ENCODE data around the gene MMRN2. TPM values are rescaled to one million over a fixed set of nuclear protein-coding genes. Genes with fewer than 3 reads are reported as not detected.
A peak's percentile ranks its signal among the peaks of the same experiment; 100 is the strongest.

MMRN2 gene
- total RNA-seq, 2 donors from 2014 or later: 24.6 to 26.1 TPM

GRCh38 chr10:86905429-86905828, 52.0 kb downstream of the MMRN2 start:
- DNase-seq (ENCODE audit: low spot score): no peak
- H3K36me3 ChIP-seq: no peaks in the 10 kb centered on the region
- no peak overlapping the region for H3K4me3 ChIP-seq
- no peaks in the 10 kb centered on the region for H3K27me3 ChIP-seq (replicated peaks; ENCODE audit: insufficient read depth)
- H3K4me1 ChIP-seq (replicated peaks): peaks cover 8% of the 10 kb centered on the region
- 58% methylated on average over 1 of the region's 1 CpG for WGBS
- no peak for TF ChIP-seq POLR2AphosphoS5 (IDR thresholded peaks at IDR 0.05)
- TF ChIP-seq, protein P1, sequence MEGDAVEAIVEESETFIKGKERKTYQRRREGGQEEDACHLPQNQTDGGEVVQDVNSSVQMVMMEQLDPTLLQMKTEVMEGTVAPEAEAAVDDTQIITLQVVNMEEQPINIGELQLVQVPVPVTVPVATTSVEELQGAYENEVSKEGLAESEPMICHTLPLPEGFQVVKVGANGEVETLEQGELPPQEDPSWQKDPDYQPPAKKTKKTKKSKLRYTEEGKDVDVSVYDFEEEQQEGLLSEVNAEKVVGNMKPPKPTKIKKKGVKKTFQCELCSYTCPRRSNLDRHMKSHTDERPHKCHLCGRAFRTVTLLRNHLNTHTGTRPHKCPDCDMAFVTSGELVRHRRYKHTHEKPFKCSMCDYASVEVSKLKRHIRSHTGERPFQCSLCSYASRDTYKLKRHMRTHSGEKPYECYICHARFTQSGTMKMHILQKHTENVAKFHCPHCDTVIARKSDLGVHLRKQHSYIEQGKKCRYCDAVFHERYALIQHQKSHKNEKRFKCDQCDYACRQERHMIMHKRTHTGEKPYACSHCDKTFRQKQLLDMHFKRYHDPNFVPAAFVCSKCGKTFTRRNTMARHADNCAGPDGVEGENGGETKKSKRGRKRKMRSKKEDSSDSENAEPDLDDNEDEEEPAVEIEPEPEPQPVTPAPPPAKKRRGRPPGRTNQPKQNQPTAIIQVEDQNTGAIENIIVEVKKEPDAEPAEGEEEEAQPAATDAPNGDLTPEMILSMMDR (IDR thresholded peaks at IDR 0.05): no peak
- no peak for TF ChIP-seq POLR2A (IDR thresholded peaks at IDR 0.05)
- intact Hi-C loops (cut with DNase I): no loop called here
- H3K27ac ChIP-seq: peak overlapping the region in 1 of 2 donors; percentile 62
- H3K9me3 ChIP-seq: no peaks in the 10 kb centered on the region

DNA sequence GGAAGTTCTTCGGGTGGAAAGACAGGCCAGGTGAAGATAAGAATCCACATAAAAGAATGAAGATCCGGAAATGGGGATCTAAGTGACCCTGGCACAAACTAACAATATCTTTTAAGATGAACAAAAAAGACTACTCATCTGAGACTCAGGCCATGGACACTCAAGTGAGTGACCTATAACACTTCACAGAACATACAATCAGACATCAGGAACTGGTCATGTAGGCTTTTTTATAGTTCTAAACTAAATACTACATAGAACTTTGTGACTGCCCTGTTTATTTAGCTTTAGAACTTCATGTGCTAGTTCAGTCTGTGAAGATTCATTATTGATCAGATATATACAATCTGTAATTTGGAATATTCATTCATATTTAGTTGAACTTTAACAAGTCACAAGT, 52.8 kb downstream of the MMRN2 start:
- peak overlapping the region; percentile 26 to 62 for H3K27ac ChIP-seq
- no peak overlapping the region for H3K4me3 ChIP-seq
- DNase-seq (ENCODE audit: low spot score): no peak
- no peaks in the 10 kb centered on the region for H3K9me3 ChIP-seq
- TF ChIP-seq POLR2AphosphoS5 (IDR thresholded peaks at IDR 0.05) (peak; percentile 52), POLR2A (IDR thresholded peaks at IDR 0.05) (no peak)
- TF ChIP-seq, protein P1 (IDR thresholded peaks at IDR 0.05): no peak
- WGBS: 62% methylated on average over 2 of the region's 2 CpGs
- intact Hi-C loops (cut with DNase I): loop anchor here (5.0 kb wide), 1 partner anchor 147 kb away; the partner anchor contains the start of gene BMPR1A
- H3K4me1 ChIP-seq (replicated peaks): peaks cover 8% of the 10 kb centered on the region
- no peaks in the 10 kb centered on the region for H3K27me3 ChIP-seq (replicated peaks; ENCODE audit: insufficient read depth)
- no peaks in the 10 kb centered on the region for H3K36me3 ChIP-seq

- 28% methylated on average over 2 of the region's 2 CpGs for WGBS
- H3K27ac ChIP-seq: peak overlapping the region in 1 of 2 donors; percentile 23
- intact Hi-C loops (cut with DNase I): loop anchor here (2.0 to 5.0 kb wide), 2 partner anchors 144 to 190 kb away; partner anchors contain the start of gene BMPR1A
Observed at GRCh38 chr10:86900955-86901354, 56.5 kb downstream of the MMRN2 start.

GRCh38 chr10:86899670-86900276, 57.6 kb downstream of the MMRN2 start:
- no peaks in the 10 kb centered on the region for H3K36me3 ChIP-seq
- H3K9me3 ChIP-seq: no peaks in the 10 kb centered on the region
- peak; percentile 78 for DNase-seq (ENCODE audit: low spot score)
- H3K27ac ChIP-seq: peak overlapping the region in 1 of 2 donors; percentile 18
- H3K4me3 ChIP-seq: no peak overlapping the region
- intact Hi-C loops (cut with DNase I): loop anchor here (2.0 to 5.0 kb wide), 3 partner anchors 142 to 212 kb away; partner anchors contain the start of gene BMPR1A
- peaks cover 8% of the 10 kb centered on the region for H3K4me1 ChIP-seq (replicated peaks)
- no peaks in the 10 kb centered on the region for H3K27me3 ChIP-seq (replicated peaks; ENCODE audit: insufficient read depth)
- 13% methylated on average over 9 of the region's 9 CpGs for WGBS
- TF ChIP-seq POLR2AphosphoS5 (IDR thresholded peaks at IDR 0.05) (peak; percentile 69), POLR2A (IDR thresholded peaks at IDR 0.05) (no peak)
- TF ChIP-seq, protein P1 (IDR thresholded peaks at IDR 0.05): peak; percentile 37 to 85 (median 74)

More at GRCh38 chr10:86900955-86901354, 56.5 kb downstream of the MMRN2 start:
- peak; percentile 45 for DNase-seq (ENCODE audit: low spot score)
- H3K9me3 ChIP-seq: no peaks in the 10 kb centered on the region
- H3K4me3 ChIP-seq: no peak overlapping the region
- H3K27me3 ChIP-seq (replicated peaks; ENCODE audit: insufficient read depth): no peaks in the 10 kb centered on the region
- TF ChIP-seq, protein P1 (IDR thresholded peaks at IDR 0.05): no peak
- no peak for TF ChIP-seq POLR2A (IDR thresholded peaks at IDR 0.05)
- TF ChIP-seq POLR2AphosphoS5 (IDR thresholded peaks at IDR 0.05): no peak
- H3K36me3 ChIP-seq: no peaks in the 10 kb centered on the region
- H3K4me1 ChIP-seq (replicated peaks): peaks cover 8% of the 10 kb centered on the region

- Histone ChIP-seq H3K36me3 (no peaks in the 10 kb centered on the region), H3K27me3 (replicated peaks; ENCODE audit: insufficient read depth) (no peaks in the 10 kb centered on the region), H3K9me3 (no peaks in the 10 kb centered on the region), H3K4me1 (replicated peaks) (peaks cover 8% of the 10 kb centered on the region), H3K27ac (peak overlapping the region in 1 of 2 donors; percentile 18), H3K4me3 (no peak overlapping the region)
- 65% methylated on average over 6 of the region's 6 CpGs for WGBS
- TF ChIP-seq, protein P1 (IDR thresholded peaks at IDR 0.05): no peak
- TF ChIP-seq POLR2AphosphoS5 (IDR thresholded peaks at IDR 0.05) (no peak), POLR2A (IDR thresholded peaks at IDR 0.05) (no peak)
- intact Hi-C loops (cut with DNase I): loop anchor here (5.0 kb wide), 1 partner anchor 212 kb away; no protein-coding TSS in a partner anchor
- no peak for DNase-seq (ENCODE audit: low spot score)
Observed at GRCh38 chr10:86899132-86899531, 58.3 kb downstream of the MMRN2 start.
